ENCODE results near the gene ADRM1.

- no peak for TF ChIP-seq CTCF (conservative IDR thresholded peaks at IDR 0.05; ENCODE audit: low read length)
- no peak for TF ChIP-seq EZH2phosphoT487 (IDR thresholded peaks at IDR 0.05; ENCODE audit: borderline replicate concordance, low read depth, low read length)
These were observed 20.7 kb upstream of the ADRM1 start for GRCh38 chr20:62282103-62282502.

All from OCI-LY7 (cell line).